A549 (cell line): ENCODE results near the gene CCDC63.

ENCODE experiments used
- CEBPB ChIP-seq, 2 experiments: fragments of >200 bp in 1 of 2; sonication (Bioruptor Twin) in 1 of 2; formaldehyde crosslinking in 1 of 2; IDR thresholded peaks; 2 replicates each; pipeline ENCODE4 v1.6.1; 2012 to 2016
- CHD2 ChIP-seq: fragments of 150-350 bp; IDR thresholded peaks from 2 replicates; pipeline ENCODE4 v1.6.1; 2014; ENCODE audit warnings: low read length; ENCODE audit not compliant: partially characterized antibody
- POLR2A ChIP-seq: IDR thresholded peaks from 2 replicates; pipeline ENCODE4 v1.6.1; 2012; ENCODE audit warnings: mild to moderate bottlenecking, low read length
- RFX5 ChIP-seq: fragments of 450-650 bp; IDR thresholded peaks from 2 replicates; pipeline ENCODE4 v1.7.1; 2014; ENCODE audit warnings: antibody characterized with exemption, mild to moderate bottlenecking, moderate library complexity
- TF ChIP-seq, protein P1 (sequence below): IDR thresholded peaks from 2 replicates; pipeline ENCODE4 v1.6.1; 2012; ENCODE audit warnings: low read depth, borderline replicate concordance
- TF ChIP-seq, protein P2 (sequence below): fragments of >200 bp; sonication (Bioruptor Twin); formaldehyde crosslinking; IDR thresholded peaks from 3 replicates; pipeline ENCODE4 v1.5.1; 2016
- TF ChIP-seq, protein P3 (sequence below): fragments of >200 bp; sonication (Bioruptor Twin); formaldehyde crosslinking; IDR thresholded peaks from 3 replicates; pipeline ENCODE4 v1.6.1; 2016

DNA sequence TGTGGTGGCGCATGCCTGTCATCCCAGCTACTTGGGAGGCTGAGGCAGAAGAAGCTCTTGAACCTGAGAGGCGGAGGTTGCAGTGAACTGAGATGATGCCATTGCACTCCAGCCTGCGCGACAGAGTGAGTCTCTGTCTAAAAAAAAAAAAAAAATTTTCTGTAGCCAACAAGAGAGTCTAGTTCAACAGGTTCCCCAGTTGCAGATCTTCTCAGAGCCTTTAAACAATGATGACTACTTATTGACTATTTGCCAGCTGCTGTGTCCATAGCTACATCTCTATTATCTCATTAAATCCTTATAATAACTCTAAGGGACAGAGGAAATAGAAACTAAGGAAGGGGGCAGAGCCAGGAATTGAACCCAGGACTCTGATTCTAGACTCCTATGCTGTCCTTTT is 88.8 kb downstream of the CCDC63 start:
- TF ChIP-seq, protein P1, sequence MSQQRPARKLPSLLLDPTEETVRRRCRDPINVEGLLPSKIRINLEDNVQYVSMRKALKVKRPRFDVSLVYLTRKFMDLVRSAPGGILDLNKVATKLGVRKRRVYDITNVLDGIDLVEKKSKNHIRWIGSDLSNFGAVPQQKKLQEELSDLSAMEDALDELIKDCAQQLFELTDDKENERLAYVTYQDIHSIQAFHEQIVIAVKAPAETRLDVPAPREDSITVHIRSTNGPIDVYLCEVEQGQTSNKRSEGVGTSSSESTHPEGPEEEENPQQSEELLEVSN = no peak
- TF ChIP-seq, protein P2, sequence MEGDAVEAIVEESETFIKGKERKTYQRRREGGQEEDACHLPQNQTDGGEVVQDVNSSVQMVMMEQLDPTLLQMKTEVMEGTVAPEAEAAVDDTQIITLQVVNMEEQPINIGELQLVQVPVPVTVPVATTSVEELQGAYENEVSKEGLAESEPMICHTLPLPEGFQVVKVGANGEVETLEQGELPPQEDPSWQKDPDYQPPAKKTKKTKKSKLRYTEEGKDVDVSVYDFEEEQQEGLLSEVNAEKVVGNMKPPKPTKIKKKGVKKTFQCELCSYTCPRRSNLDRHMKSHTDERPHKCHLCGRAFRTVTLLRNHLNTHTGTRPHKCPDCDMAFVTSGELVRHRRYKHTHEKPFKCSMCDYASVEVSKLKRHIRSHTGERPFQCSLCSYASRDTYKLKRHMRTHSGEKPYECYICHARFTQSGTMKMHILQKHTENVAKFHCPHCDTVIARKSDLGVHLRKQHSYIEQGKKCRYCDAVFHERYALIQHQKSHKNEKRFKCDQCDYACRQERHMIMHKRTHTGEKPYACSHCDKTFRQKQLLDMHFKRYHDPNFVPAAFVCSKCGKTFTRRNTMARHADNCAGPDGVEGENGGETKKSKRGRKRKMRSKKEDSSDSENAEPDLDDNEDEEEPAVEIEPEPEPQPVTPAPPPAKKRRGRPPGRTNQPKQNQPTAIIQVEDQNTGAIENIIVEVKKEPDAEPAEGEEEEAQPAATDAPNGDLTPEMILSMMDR = no peak
- no peak for TF ChIP-seq CHD2
- no peak for TF ChIP-seq POLR2A
- no peak for TF ChIP-seq CEBPB (IDR thresholded peaks at IDR 0.05)
- no peak for TF ChIP-seq RFX5
- TF ChIP-seq, protein P3, sequence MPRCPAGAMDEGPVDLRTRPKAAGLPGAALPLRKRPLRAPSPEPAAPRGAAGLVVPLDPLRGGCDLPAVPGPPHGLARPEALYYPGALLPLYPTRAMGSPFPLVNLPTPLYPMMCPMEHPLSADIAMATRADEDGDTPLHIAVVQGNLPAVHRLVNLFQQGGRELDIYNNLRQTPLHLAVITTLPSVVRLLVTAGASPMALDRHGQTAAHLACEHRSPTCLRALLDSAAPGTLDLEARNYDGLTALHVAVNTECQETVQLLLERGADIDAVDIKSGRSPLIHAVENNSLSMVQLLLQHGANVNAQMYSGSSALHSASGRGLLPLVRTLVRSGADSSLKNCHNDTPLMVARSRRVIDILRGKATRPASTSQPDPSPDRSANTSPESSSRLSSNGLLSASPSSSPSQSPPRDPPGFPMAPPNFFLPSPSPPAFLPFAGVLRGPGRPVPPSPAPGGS = no peak
